ENCODE measurements around the gene SPATA21. TPM values are rescaled to one million over a fixed set of nuclear protein-coding genes. Genes with fewer than 3 reads are reported as not detected.

The SPATA21 gene
- total RNA-seq, 4 donors from 2014 or later: not detected

DNA sequence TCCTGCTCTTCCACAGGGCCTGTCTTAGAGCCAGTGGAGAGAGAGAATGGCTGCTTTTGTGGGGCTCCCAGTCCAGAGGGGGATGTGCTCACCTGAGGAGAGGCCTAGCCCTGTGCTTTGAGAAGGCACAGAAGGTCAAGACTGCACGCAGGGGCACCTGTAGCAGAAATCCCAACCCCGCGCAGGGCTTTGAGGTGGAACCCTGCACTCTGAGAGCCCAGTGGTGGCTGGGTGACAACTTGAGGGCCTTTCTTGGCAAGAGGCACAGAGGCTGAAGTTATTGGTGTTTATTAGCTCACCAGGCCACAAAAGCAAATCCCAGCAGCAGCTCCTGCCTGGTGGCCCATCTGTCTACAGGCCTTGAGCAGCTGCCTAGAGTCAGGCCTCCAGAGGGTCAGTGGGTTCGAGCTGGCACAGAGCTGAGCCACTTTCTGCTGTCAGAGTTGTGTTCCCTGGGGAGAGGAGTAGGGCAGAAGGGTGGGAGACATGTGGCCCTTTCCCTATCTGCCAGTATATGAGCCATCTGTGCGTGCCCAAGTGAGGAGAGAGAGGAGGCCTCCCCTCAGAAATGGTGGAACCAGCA, 38.8 kb downstream of the SPATA21 start:
- no peak overlapping the region for H3K27ac ChIP-seq
- no peak for DNase-seq (ENCODE audit: low spot score in 2 of 2)
- TF ChIP-seq, protein P1, sequence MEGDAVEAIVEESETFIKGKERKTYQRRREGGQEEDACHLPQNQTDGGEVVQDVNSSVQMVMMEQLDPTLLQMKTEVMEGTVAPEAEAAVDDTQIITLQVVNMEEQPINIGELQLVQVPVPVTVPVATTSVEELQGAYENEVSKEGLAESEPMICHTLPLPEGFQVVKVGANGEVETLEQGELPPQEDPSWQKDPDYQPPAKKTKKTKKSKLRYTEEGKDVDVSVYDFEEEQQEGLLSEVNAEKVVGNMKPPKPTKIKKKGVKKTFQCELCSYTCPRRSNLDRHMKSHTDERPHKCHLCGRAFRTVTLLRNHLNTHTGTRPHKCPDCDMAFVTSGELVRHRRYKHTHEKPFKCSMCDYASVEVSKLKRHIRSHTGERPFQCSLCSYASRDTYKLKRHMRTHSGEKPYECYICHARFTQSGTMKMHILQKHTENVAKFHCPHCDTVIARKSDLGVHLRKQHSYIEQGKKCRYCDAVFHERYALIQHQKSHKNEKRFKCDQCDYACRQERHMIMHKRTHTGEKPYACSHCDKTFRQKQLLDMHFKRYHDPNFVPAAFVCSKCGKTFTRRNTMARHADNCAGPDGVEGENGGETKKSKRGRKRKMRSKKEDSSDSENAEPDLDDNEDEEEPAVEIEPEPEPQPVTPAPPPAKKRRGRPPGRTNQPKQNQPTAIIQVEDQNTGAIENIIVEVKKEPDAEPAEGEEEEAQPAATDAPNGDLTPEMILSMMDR (IDR thresholded peaks at IDR 0.05): no peak
- TF ChIP-seq POLR2AphosphoS5 (IDR thresholded peaks at IDR 0.05) (no peak), POLR2A (IDR thresholded peaks at IDR 0.05) (no peak)
- H3K4me3 ChIP-seq: no peak overlapping the region
- H3K36me3 ChIP-seq: peaks cover 52% of the 10 kb centered on the region
- peaks cover 22% of the 10 kb centered on the region for H3K4me1 ChIP-seq
- H3K9me3 ChIP-seq: no peaks in the 10 kb centered on the region
- 84% methylated on average over 5 of the region's 5 CpGs for WGBS
- no peaks in the 10 kb centered on the region for H3K27me3 ChIP-seq

DNA sequence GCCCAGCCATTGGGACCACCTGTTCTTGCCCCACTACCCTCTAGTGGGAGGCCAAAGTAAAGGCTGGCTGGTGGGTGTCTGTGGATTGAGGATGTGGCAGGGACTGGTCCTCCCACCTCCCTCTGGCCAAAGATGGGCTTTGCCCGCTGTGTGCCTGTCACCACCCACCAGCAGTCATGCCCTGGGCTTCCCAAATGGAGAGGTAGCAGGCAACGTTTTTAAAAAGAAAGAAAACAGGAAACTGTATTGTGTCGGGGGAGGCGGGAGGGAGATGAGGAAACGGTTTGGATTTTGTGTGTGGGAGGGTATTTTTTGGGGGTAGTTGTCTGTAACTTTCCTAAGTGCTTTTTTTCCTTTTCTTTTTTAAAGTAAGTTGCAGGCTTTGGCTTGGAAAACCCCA, 40.1 kb downstream of the SPATA21 start:
- no peak for TF ChIP-seq EP300 (IDR thresholded peaks at IDR 0.05)
- no peak for TF ChIP-seq POLR2AphosphoS5 (IDR thresholded peaks at IDR 0.05)
- TF ChIP-seq, protein P1 (IDR thresholded peaks at IDR 0.05): no peak
- TF ChIP-seq POLR2A (IDR thresholded peaks at IDR 0.05): no peak
- H3K4me1 ChIP-seq: peaks cover 35% of the 10 kb centered on the region
- no peaks in the 10 kb centered on the region for H3K27me3 ChIP-seq
- no peaks in the 10 kb centered on the region for H3K9me3 ChIP-seq
- no peak overlapping the region for H3K27ac ChIP-seq
- DNase-seq (ENCODE audit: low spot score in 2 of 2): no peak
- WGBS: 62% methylated on average over 5 of the region's 5 CpGs
- peaks cover 55% of the 10 kb centered on the region for H3K36me3 ChIP-seq
- no peak overlapping the region for H3K4me3 ChIP-seq

DNA sequence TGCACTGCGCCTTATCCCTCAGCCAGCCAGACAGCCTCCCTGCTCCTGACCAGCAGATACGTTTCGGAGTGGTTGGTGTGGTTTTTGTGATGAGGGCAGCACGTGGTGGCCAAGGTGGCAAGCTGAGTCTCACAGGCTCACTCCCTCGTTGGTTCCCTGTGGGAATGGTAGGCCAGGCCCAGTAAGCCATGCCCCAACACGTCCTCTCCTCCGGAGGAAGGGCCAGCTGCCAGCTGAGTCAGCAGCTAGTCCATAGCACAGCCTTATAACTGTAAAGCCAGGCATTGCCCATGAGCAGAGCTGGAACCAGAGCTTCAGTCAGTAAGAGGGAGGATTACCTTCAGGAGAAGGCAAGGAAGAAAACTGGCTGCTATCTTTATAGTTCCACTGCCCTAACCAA, 40.6 kb downstream of the SPATA21 start:
- TF ChIP-seq POLR2A (IDR thresholded peaks at IDR 0.05): no peak
- no peak for TF ChIP-seq EP300 (IDR thresholded peaks at IDR 0.05)
- no peak for TF ChIP-seq POLR2AphosphoS5 (IDR thresholded peaks at IDR 0.05)
- TF ChIP-seq, protein P1 (IDR thresholded peaks at IDR 0.05): no peak
- Histone ChIP-seq H3K27ac (no peak overlapping the region), H3K36me3 (peaks cover 55% of the 10 kb centered on the region), H3K27me3 (no peaks in the 10 kb centered on the region), H3K9me3 (no peaks in the 10 kb centered on the region), H3K4me3 (no peak overlapping the region), H3K4me1 (peaks cover 41% of the 10 kb centered on the region)
- DNase-seq (ENCODE audit: low spot score in 2 of 2): no peak
- 52% methylated on average over 2 of the region's 7 CpGs for WGBS

DNA sequence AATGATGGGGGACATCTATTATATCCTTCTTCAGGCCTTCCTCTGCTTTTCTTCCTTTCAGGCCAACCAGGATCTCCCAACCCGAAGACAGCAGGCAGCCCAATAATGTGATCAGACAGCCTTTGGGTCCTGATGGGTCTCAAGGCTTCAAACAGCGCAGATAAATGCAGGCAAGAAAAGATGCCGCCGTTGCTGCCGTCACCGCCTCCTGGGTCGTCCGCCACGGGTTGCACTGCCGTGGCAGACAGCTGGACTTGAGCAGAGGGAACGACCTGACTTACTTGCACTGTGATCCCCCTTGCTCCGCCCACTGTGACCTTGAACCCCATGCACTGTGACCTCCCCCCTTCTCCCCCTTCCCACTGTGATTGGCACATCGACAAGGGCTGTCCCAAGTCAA, 42.2 kb downstream of the SPATA21 start:
- H3K4me3 ChIP-seq: no peak overlapping the region
- H3K27me3 ChIP-seq: no peaks in the 10 kb centered on the region
- H3K9me3 ChIP-seq: no peaks in the 10 kb centered on the region
- no peak for DNase-seq (ENCODE audit: low spot score in 2 of 2)
- peaks cover 55% of the 10 kb centered on the region for H3K36me3 ChIP-seq
- H3K4me1 ChIP-seq: peaks cover 50% of the 10 kb centered on the region
- TF ChIP-seq, protein P1 (IDR thresholded peaks at IDR 0.05): no peak
- TF ChIP-seq EP300 (IDR thresholded peaks at IDR 0.05) (no peak), POLR2AphosphoS5 (IDR thresholded peaks at IDR 0.05) (no peak), POLR2A (IDR thresholded peaks at IDR 0.05) (no peak)
- 89% methylated on average over 13 of the region's 13 CpGs for WGBS
- H3K27ac ChIP-seq: no peak overlapping the region

DNA sequence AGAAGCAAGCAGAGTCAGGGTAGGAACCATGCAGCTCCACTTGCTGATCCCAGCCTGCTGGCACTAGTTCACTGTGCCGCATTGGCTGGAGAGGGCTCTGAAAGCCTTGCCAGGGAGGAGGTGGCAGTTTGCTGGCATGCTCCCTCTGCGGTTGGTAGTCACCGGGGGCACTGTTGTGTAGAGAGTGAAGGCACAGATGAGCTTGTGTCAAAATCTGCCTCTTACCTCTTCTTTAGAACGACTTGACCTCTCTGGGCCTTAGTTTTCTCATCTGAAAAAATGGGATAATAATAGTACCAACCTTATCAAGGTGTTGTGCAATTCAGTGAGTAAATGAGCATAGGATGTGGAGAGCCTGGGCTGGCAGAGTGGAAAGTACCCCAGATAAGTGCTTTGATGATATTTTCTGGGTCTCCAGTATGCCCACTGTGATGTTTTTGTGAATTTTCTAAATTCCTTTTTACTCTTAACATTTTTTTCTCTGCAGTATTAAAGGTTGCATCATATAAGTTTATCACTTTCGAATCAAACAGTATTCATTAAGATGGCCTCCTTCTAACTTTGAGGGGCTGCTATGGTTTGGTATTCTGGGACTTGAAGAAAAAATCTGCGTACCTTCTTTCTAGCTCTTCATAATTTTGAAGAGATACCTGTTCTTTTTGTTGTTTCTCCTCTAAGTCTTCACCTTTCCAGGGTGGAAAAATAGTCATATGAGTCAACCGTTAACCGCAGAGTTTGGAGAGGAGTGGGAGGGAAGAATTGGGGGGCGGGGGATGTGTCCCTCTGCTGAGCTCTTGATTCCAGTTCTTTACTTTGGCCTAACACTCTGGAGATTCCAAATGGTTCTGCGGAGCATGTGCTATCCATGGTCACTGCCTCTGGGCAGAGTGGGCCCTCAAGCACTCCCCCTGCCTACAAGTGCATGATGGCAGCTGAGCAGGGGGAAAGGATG, 43.4 kb downstream of the SPATA21 start:
- no peak for DNase-seq (ENCODE audit: low spot score in 2 of 2)
- Histone ChIP-seq H3K4me1 (peaks cover 50% of the 10 kb centered on the region), H3K36me3 (peaks cover 48% of the 10 kb centered on the region), H3K9me3 (no peaks in the 10 kb centered on the region), H3K4me3 (no peak overlapping the region), H3K27ac (no peak overlapping the region), H3K27me3 (no peaks in the 10 kb centered on the region)
- no peak for TF ChIP-seq POLR2AphosphoS5 (IDR thresholded peaks at IDR 0.05)
- TF ChIP-seq POLR2A (IDR thresholded peaks at IDR 0.05): no peak
- TF ChIP-seq EP300 (IDR thresholded peaks at IDR 0.05): no peak
- TF ChIP-seq, protein P1 (IDR thresholded peaks at IDR 0.05): no peak
- WGBS: 77% methylated on average over 10 of the region's 10 CpGs

All from suprapubic skin (tissue), 4 donors.